Activated CD4-positive, alpha-beta T cell treated with anti-CD3 and anti-CD28 coated beads, Interleukin-2, amount 50 U/mL, for 24 hours (primary cell): Measurements from ENCODE around the gene MAN2A2.
"Not testable (repeated sequence)": the region's sequence is repeated elsewhere in the genome, so short reads cannot be mapped to it uniquely, and the experiment has no call there.

ENCODE experiments used
- DNase-seq, 2 donors: peaks; one replicate each; pipeline ENCODE4 v3.0.0-alpha.2; 2020; ENCODE audit warnings: low read depth in 1 of 2, low spot score in 1 of 2

MAN2A2 gene

DNA sequence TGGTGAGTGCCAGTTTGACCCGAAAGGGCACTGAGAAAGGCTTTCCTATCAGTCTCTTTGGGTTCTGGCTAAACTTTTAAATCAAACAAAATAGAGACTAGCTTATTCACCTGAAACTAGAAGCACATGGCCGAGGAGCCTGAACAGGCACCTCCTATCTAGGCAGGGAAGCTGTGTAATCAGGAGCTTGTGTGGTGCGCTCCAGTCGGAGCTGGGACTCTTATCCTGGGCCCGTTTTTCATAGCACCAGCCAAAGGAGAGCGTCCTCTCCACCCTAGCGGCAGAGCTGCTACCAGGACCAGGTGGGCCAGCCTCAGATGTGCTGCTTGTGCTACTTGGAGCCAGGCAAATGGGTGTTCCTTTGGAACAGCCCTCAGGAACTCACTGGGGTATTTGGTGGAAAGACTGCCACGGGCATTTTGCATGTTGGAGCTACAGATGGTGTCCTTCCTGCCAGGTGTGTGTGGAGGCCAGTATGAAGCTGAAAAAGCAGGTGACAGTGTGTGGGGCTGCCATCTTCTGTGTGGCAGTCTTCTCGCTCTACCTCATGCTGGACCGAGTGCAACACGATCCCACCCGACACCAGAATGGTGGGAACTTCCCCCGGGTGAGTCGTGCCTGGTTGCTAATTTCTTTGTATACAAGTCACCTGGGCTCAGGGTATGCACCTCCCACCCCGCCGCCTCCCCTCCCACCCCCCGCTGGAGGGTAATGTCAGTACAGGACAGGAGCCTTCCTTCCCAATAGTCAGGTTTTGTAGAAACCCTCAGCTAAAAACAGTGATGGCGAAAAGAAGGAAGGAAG is 833 bp downstream of the MAN2A2 start:
- DNase-seq: no peak

GRCh38 chr15:90904746-90905145 is 1.6 kb downstream of the MAN2A2 start:
- DNase-seq: no peak

- no peak for DNase-seq
Observed at GRCh38 chr15:90905306-90906180, 2.4 kb downstream of the MAN2A2 start.

DNA sequence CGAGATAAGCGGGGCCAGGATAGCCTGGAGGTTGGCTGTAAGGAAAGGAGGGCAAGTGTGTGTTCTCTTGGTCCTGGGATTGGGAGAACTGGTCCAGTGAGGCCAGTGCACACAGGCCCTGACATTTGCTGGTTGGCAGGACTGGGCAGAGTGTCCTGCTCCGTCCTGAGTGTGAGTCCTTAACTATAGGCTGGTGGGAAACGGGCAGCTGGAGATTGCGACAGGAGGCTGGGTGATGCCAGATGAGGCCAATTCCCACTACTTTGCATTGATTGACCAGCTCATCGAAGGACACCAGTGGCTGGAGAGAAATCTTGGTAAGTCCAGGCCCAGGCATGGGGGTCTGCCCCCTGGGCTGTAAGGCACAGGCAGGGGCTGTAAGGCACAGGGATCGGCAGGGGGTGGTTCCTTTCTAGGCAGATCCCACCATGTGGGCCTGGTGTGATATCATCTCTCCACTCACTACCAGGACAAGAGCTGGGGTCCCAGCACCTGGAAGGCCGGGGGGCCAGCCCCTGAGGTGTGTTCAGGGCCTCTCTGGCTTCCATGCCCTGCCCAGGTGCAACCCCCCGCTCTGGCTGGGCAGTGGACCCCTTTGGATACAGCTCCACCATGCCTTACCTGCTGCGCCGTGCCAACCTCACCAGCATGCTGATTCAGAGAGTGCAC is 3.2 kb downstream of the MAN2A2 start:
- DNase-seq: no peak

- no peak for DNase-seq
Observed at GRCh38 chr15:90907051-90907660, 4.1 kb downstream of the MAN2A2 start.

DNA sequence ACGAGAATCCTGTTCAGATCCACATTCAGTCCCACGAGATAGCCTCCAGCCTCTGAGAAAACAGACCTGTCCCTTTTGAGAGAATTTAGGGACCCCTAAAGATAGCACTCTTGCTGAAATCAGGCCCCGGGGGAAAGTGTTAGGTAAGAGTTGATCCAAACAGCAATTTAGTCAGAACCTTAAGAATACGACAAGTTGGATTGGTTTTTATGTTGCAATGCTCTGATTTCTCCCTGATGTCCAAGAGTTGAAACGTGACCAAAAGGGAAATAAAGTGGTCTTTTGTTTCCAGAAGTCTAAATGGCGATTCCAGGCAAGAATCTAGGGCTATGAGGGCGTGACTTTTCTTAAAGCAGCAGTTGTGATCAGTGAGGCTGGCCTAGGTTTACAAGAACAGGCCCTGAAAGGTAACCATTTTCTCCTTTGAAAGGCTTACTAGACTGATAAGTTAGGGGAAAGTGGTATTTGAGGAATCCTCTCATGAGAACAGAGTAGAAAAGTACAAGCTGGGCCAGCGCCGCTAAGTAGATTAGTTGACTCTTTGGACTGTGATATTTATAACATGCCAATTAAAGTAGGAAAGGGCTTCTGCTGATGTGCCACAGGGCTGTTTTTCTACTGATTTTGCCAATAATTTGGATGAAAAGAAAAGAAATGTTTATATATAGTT is 4.9 kb downstream of the MAN2A2 start:
- no peak for DNase-seq

GRCh38 chr15:90909449-90909848 is 6.3 kb downstream of the MAN2A2 start:
- not testable (repeated sequence) for DNase-seq

GRCh38 chr15:90909976-90910375 is 6.9 kb downstream of the MAN2A2 start:
- DNase-seq: no peak

- DNase-seq: no peak
Observed at GRCh38 chr15:90910441-90911301, 7.6 kb downstream of the MAN2A2 start.

- DNase-seq: no peak
Observed at GRCh38 chr15:90911302-90911623, 8.2 kb downstream of the MAN2A2 start.

GRCh38 chr15:90911906-90912769 is 9.0 kb downstream of the MAN2A2 start:
- no peak for DNase-seq

GRCh38 chr15:90912770-90913075 is 9.6 kb downstream of the MAN2A2 start:
- no peak for DNase-seq

DNA sequence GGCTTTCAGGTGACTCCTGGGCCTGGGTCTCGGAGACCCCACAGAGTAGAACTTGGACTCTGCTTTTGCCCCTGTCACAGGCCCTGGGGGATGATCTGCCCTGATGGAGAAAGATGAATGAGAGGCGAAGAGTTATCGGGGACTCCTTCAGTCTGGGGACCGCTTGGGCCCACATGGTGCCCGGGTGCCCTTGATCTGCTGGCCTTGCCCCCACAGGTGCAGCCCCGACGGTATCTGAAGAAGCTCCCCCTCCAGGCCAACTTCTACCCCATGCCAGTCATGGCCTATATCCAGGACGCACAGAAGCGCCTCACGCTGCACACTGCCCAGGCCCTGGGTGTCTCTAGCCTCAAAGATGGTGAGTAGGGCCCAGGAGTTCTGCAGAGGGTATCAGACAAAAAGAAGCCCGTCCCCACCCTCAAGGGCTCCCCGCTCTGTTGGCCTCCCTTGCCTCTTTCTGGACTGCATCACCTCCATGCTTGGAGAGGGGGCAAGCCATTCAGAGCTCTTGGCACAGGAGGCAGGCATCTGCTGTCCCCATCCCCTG is 10.4 kb downstream of the MAN2A2 start:
- no peak for DNase-seq

DNA sequence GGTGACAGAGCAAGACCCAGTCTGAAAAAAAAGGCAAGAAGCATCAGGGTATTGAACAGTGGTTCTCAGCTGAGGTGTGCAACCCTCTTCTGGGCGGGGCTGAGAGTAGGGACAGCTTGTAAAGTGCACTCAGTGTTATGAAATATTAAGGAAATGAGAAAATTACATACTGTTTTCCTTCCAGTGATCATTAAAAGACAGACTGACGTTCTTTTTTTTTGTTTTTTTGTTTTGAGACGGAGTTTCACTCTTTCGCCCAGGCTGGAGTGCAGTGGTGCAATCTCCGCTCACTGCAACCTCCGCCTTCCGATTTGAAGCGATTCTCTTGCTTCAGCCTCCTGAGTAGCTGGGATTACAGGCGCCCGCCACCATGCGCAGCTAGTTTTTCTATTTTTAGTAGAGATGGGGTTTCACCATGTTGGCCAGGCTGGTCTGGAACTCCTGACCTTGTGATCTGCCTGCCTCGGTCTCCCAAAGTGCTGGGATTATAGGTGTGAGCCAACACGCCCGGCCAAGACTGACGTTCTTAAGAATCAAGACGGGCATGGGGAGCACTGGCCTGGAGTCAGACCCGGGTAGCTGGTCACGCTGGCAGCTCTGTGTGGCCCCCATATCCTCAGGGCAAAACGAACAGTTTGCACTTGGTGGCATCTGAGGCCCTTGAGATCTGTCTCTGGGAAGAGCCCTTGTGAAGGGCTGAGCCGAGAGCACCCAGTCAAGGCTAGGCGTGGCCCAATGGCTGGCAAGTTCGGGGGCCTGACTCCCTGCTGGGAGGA is 11.4 kb downstream of the MAN2A2 start:
- no peak for DNase-seq

DNA sequence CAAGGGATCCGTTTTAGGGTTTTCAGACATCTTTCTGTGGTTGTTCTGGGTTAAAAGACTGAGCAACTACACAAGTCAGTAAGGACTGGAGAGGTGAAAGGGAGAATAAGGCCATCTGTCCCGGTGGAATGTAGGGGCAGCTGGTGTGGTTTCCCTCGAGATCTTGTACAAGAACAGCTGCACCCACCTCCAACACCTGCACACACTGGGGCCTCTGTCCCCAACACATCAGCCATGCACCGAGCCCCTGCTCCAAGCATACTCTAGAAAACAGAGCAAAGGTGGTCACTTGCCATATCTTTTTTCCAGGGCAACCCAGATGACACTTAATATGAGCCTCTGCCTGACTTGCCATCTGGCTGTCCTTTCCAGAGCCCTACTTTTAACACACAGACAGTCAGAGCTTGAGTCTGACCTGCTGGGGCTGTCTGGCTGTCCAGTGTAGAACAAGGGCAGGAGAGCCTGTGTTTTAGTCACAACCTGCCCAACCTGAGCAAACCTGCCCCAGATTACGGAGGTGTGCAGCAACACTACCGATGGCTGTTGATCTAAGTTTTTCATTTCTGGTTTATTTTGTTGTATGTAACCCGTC is 12.2 kb downstream of the MAN2A2 start:
- DNase-seq: no peak

DNA sequence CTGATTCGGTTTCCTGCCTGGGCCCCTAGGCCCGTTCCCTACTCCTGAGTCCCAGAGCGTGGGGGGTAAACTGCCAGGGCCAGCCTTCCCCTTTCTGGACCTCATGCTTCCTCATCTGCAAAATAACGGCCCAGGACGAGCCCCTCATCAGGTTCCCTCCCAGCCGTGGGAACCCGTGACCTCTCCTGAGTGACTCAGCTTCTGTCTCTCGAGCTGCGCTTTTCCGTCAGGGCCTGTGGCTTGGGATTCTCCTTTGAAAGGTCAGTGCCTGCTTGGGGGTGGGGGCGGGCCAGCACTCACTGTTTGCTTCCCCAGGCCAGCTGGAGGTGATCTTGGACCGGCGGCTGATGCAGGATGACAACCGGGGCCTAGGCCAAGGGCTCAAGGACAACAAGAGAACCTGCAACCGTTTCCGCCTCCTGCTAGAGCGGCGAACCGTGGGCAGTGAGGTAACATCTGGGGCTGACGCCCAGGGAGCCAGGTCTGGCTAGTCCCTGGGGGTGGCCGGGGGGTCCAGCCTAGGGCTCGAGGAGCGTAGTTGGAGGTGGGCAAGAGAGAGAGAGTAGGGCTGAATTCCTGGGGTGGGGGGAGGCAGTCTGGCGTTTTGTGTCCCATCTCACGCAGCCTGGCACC is 12.8 kb downstream of the MAN2A2 start:
- DNase-seq: no peak

DNA sequence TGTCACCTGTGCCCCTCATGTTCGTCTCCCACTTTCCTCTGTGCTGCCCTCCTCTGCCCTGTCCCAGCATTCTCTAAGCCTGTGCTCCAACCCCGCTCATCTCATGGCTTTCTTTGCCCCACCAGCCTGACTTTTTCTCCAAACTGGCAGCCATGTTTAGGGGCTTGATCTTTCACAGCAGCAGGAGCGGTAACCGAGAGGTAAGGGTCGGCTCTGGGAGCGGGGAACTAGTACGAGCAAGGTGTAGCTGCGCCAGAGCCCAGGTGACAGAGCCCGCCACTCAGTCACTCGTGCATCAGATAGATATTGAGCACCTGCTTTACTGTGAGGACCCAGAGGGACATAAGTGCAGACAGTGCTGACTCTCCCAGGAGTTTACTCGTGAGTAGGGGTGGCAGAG is 13.4 kb downstream of the MAN2A2 start:
- DNase-seq: no peak
